Activated CD8-positive, alpha-beta T cell treated with anti-CD3 and anti-CD28 coated beads, Interleukin-2, amount 10 ng/mL, durations not matched to agents 7 days and 5 days (primary cell): Measurements from ENCODE around the gene CHTF18. TPM values are rescaled to one million over a fixed set of nuclear protein-coding genes. Genes with fewer than 3 reads are reported as not detected.

ENCODE experiments used
- ATAC-seq: fragments of 150-1000 bp; cut with Tn5 transposase; one replicate; pipeline ENCODE4 v1.10.0; 2021; ENCODE audit warnings: moderate library complexity
- CTCF ChIA-PET: fragments of 350-600 bp; sonication (Branson Sonifier 250); formaldehyde crosslinking; loops from one replicate; lab custom pipeline; 2021; ENCODE audit warnings: antibody characterized with exemption; lab: Charles Lee
- POLR2A ChIA-PET: fragments of 350-600 bp; sonication (Branson Sonifier 250); formaldehyde crosslinking; loops from one replicate; lab custom pipeline; 2021; ENCODE audit warnings: antibody characterized with exemption; lab: Charles Lee
- DNase-seq: peaks from one replicate; pipeline ENCODE4 v3.0.0-alpha.2; 2020
- H3K27ac Mint-ChIP-seq: one replicate; pipeline ENCODE4 v1.8.0; 2021; ENCODE audit warnings: mild to moderate bottlenecking, mixed read lengths
- H3K27me3 Mint-ChIP-seq: one replicate; pipeline ENCODE4 v1.8.0; 2021; ENCODE audit warnings: low read depth, mixed read lengths
- H3K36me3 Mint-ChIP-seq: one replicate; pipeline ENCODE4 v1.8.0; 2021; ENCODE audit warnings: low read depth, mixed read lengths
- H3K4me1 Mint-ChIP-seq: one replicate; pipeline ENCODE4 v1.8.0; 2021; ENCODE audit warnings: low read depth, mixed read lengths
- H3K4me3 Mint-ChIP-seq: one replicate; pipeline ENCODE4 v1.8.0; 2021; ENCODE audit warnings: mild to moderate bottlenecking, mixed read lengths
- H3K9me3 Mint-ChIP-seq: one replicate; pipeline ENCODE4 v1.8.0; 2022; ENCODE audit warnings: mixed read lengths; ENCODE audit not compliant: insufficient read depth
- total RNA-seq, 2 experiments: library from RNA; stranded (reverse); gene quantifications; one replicate each; pipeline ENCODE4 v1.2.3, GENCODE V29; 2021

Gene CHTF18
- total RNA-seq, 2 experiments from 2014 or later, result 102 to 126 TPM

DNA sequence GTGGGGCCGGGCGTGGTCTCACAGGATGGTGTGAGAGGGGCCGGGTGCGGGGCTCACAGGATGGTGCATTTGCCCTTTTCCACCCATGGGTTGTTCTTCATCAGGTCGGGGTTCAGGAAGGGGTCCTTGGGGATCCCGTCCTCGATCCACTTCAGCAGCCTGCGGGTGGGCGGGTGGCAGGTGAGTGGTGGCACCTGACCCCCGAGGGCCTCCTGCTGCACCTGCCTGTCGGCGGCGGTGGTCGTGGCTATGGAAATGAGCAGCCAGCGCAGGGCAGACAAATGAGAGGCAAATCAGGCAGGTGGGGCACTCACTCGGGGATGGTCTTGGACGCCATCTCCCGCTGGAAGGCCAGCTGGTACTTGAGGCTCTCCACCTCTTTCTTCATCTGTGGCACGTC is 10.2 kb downstream of the CHTF18 start:
- CTCF ChIA-PET, result no interaction called here
- ATAC-seq, result no peak
- Mint-ChIP-seq H3K27ac (no peak overlapping the region), H3K27me3 (no peaks in the 10 kb centered on the region), H3K9me3 (no peaks in the 10 kb centered on the region), H3K4me1 (peaks cover 8% of the 10 kb centered on the region), H3K36me3 (peaks cover 15% of the 10 kb centered on the region), H3K4me3 (no peak overlapping the region)
- DNase-seq, result no peak
- POLR2A ChIA-PET, result interaction anchor here (0.5 kb wide), 1 partner anchor 22 kb away, joined by 4 read pairs; no protein-coding TSS in a partner anchor

DNA sequence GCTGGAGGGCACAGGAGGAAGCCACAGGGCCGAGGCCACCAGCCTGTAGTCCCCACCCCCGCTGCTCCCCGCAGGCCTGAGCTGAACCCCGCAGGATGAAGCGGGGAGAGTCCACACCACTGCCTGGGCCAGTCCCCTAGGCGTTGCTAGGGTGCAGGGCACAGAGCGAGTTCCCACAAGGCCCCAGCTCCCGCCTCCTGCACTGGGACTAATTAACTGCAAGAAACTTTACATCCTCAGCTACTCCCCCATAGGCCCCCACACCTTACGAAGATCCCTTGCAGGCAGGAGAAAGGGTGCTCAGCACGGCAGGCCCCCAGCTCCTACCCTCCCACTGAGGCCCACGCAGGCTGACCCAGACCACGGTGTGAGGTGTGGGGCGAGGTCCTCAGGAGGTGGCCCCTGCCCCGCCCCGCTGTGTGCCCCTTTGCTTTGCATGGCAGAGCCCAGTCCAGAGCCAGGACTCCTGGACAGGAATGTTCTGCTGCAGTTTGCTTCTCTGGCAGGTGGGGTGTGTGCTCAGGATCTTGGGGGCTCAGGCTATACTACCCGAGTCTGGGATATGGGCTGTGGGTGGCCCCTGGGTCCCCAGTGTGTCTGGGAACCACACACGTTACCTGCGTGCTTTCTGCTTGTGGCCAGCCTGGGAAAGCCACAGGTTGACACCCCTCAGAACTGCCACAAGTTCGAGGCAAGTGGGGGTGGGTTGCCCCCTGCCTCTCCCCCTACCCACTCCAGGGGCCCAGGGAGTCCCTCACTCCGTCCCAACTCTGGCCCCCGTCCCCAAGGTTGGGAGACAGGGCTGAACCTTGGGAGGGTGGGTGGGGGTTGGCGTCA is 10.9 kb downstream of the CHTF18 start:
- DNase-seq, result no peak
- H3K27ac Mint-ChIP-seq, result no peak overlapping the region
- peaks cover 15% of the 10 kb centered on the region for H3K36me3 Mint-ChIP-seq
- H3K4me3 Mint-ChIP-seq, result no peak overlapping the region
- ChIA-PET CTCF (no interaction called here), POLR2A (interaction anchor here (0.5 kb wide), 1 partner anchor 22 kb away, joined by 4 read pairs; no protein-coding TSS in a partner anchor)
- ATAC-seq, result no peak
- no peaks in the 10 kb centered on the region for H3K9me3 Mint-ChIP-seq
- no peaks in the 10 kb centered on the region for H3K27me3 Mint-ChIP-seq
- peaks cover 8% of the 10 kb centered on the region for H3K4me1 Mint-ChIP-seq

DNA sequence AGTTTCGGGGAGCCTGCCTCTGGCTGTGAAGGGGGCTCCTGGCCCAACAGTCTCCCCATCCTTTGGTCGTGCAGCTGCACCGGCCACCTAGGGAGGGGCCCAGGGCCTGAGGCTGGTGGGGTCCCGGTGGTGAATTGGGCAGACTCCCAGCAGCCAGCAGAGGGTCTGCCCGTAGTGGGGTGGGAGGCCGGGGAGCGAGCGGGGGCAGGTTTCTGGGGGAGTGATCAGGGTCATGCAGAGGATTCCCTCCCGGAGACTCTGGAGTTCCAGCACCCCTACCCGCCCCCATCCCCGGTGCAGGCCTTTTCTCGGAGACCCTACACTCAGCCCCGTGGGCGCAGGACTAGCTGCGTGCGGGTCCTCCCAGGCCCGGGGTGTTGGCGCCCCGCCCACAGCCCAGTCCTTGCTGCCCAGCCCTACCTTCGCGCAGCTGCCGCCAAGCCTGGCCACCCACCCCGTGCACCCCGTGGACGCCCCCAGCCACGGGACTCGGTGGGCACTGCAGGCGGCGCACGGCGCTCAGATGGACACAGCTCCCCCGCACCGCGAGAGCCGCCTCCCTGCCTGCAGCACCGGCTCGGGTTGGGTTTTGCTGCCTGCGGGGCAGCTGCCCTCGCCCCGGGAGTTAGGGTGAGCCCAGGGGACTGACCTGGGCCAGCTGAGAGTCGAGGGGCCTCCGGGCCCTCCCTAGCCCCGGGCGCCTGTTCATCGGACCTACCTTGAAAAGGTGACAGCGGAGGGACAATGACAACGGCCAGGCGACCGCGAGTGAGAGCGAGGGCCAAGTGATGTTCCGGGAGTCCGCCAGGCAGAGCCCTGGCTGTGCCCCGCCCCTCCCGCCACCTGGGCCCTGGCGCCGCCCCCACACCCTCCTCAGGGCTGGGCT is 11.8 kb downstream of the CHTF18 start, which contains the start of gene GNG13:
TSS of gene GNG13 (minus strand) at position 787 of the 886 bp plus-strand sequence. CDS start 1,657 bp downstream, outside the sequence.
- Mint-ChIP-seq H3K9me3 (no peaks in the 10 kb centered on the region), H3K27ac (no peak within 1 kb of the TSS), H3K36me3 (peaks cover 15% of the 10 kb centered on the region), H3K4me3 (no peak within 1 kb of the TSS), H3K4me1 (peaks cover 8% of the 10 kb centered on the region), H3K27me3 (no peaks in the 10 kb centered on the region)
- ATAC-seq, result no peak
- CTCF ChIA-PET, result interaction anchor here (1.2 kb wide), 1 partner anchor 15 kb away, joined by 4 read pairs; no protein-coding TSS in a partner anchor
- POLR2A ChIA-PET, result interaction anchor here (0.8 to 1.1 kb wide), 2 partner anchors 15 to 509 kb away, joined by 3 to 4 read pairs; no protein-coding TSS in a partner anchor
- DNase-seq, result no peak

DNA sequence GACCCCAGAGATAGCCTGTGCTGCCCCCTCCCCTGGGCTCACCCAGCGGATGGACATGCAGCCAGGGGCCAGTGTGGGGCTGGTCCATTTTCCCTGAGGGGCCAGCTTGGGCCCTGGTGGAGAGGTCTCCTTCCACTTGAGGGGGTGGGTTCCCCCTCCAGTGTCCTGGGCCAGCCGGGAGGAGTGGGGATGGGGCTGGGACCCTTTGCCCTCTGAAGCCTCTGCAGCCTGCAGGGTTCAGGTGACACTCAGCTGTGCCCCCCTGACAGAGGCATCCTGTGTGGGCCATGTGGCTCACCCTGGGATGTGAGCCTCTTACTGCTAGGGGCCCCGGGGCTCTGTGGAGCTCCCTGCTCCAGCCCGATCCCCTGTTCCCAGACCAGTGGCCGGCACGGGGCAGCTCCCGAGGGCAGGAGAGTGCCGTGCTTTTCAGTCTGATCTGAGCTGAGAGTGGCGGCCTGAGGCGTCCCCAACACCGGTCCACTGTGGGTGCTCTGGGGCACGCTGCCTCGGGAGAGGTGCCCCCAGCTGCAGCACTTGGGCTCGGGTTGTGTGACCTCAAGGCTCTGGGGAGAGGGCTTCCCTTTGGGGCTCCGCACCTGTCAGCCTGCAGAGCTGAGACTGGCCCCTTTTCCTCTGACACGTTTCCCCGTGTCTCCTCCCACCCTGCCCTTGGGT is 12.6 kb downstream of the CHTF18 start:
- peaks cover 16% of the 10 kb centered on the region for H3K36me3 Mint-ChIP-seq
- no peak overlapping the region for H3K27ac Mint-ChIP-seq
- H3K9me3 Mint-ChIP-seq, result no peaks in the 10 kb centered on the region
- DNase-seq, result no peak
- ATAC-seq, result no peak
- H3K4me3 Mint-ChIP-seq, result no peak overlapping the region
- POLR2A ChIA-PET, result interaction anchor here (0.8 to 1.1 kb wide), 2 partner anchors 16 to 508 kb away, joined by 3 to 4 read pairs; no protein-coding TSS in a partner anchor
- CTCF ChIA-PET, result interaction anchor here (1.2 kb wide), 1 partner anchor 15 kb away, joined by 4 read pairs; no protein-coding TSS in a partner anchor
- H3K4me1 Mint-ChIP-seq, result peaks cover 8% of the 10 kb centered on the region
- no peaks in the 10 kb centered on the region for H3K27me3 Mint-ChIP-seq

DNA sequence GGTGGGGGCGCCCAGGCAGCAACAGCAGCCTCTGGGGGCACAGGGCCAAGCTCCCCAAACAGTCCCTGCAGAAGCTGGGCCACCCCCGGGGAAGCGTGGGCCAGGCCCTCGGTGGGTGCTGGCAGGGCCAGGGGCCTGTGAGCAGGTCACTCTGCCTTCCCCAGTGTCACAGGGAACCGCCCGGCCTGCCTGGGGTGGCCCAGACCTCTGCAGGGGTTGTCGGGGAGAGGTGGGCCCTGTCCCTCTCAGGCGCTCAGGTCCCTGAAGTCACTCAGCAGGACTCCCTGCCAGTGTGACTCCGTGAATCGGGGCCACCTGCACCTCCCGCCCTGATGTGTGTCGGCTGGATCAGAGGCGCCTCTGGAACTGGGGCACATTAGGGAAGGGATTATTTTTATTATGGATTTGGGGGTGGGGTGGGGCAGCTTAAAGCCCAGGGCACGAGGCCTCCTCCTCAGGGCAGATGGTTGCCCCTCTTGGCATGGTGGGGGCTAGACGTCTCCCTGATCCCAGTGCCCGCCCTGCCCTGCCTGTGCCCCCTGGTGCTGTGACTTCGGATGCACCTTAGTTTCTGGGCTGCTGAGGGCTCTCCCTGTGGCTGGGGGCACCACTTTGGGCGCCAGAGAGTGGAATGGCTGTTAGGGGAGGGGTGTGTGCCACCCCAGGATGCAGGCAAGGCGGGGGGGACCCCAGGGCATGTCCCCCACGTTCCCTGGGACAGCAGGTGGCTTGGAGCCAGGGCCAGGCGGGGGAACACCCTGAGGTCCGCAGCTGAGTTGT is 13.4 kb downstream of the CHTF18 start:
- POLR2A ChIA-PET, result interaction anchor here (1.1 kb wide), 1 partner anchor 17 kb away, joined by 4 read pairs; no protein-coding TSS in a partner anchor
- CTCF ChIA-PET, result interaction anchor here (1.2 kb wide), 1 partner anchor 16 kb away, joined by 4 read pairs; no protein-coding TSS in a partner anchor
- H3K36me3 Mint-ChIP-seq, result peaks cover 14% of the 10 kb centered on the region
- peaks cover 11% of the 10 kb centered on the region for H3K4me1 Mint-ChIP-seq
- H3K27me3 Mint-ChIP-seq, result no peaks in the 10 kb centered on the region
- H3K9me3 Mint-ChIP-seq, result no peaks in the 10 kb centered on the region
- H3K27ac Mint-ChIP-seq, result no peak overlapping the region
- H3K4me3 Mint-ChIP-seq, result no peak overlapping the region
- DNase-seq (no peak), ATAC-seq (no peak)

DNA sequence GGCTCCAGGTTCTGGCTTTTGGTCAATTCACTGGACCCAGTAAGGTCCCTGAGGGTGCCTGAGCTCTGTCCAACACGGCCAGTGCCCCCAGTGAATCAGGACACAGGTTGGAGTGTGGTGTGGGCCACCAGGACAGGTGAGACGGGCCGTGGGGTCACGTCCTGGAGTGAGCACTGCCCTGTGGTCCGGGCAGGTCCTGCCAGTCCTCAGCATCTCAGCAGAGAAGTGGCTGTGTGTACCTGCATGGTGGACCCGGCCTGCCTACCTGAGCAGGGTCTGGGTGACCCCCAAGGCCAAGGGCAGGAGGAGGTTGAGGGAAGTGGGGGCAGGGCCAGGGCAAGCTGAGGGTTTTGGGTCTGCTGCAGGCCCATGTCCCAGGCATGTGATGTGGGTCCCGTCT is 14.0 kb downstream of the CHTF18 start:
- no peak for DNase-seq
- H3K36me3 Mint-ChIP-seq, result peaks cover 10% of the 10 kb centered on the region
- no peak overlapping the region for H3K27ac Mint-ChIP-seq
- H3K27me3 Mint-ChIP-seq, result no peaks in the 10 kb centered on the region
- ATAC-seq, result no peak
- peaks cover 11% of the 10 kb centered on the region for H3K4me1 Mint-ChIP-seq
- ChIA-PET CTCF (no interaction called here), POLR2A (no interaction called here)
- no peaks in the 10 kb centered on the region for H3K9me3 Mint-ChIP-seq
- no peak overlapping the region for H3K4me3 Mint-ChIP-seq

DNA sequence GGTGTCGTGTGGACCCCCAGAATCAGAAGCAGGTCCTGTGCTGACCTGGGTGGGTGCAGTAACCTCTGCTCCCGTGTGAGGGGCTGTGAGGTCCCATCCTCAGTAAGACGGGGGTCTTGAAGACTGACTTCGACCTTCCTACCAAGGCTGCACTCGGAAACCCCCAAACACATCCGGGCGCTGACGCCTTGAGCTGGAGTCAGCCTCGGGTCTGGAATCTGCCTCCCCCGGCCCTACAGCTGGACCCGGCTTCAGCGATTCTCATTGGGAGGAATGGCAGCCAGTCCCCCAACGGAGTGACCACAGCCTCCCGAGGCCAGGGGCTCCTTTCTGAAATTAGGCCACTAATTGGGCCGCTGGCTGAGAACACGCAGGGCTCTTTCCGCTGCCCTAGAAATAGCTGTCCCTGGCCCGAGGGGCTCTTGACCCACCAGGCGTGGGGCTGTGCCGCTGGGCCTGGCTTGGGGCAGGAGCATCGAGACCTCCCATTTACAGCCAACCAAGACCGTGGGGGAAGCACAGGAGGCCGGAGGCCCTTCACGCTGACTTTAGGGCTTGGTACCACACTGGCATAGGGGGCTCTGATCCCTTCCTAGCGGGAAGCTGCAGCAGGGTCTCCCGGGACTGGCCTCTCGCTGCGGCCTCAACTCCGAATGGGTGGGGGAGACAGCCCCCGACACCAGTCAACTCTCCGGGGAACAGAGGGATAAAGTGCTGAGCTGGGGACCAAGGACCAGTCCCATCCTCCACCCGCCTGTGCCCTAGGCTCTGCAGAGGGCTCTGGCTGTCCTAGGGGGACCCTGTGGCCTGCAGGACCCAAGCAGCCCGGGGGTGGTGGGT is 14.7 kb downstream of the CHTF18 start:
- H3K4me3 Mint-ChIP-seq, result no peak overlapping the region
- H3K9me3 Mint-ChIP-seq, result no peaks in the 10 kb centered on the region
- no peak for ATAC-seq
- CTCF ChIA-PET, result interaction anchor here (0.9 kb wide), 1 partner anchor 108 kb away, joined by 3 read pairs; no protein-coding TSS in a partner anchor
- POLR2A ChIA-PET, result interaction anchor here (0.9 kb wide), 1 partner anchor 17 kb away, joined by 3 read pairs; no protein-coding TSS in a partner anchor
- no peak for DNase-seq
- no peak overlapping the region for H3K27ac Mint-ChIP-seq
- H3K27me3 Mint-ChIP-seq, result no peaks in the 10 kb centered on the region
- H3K4me1 Mint-ChIP-seq, result peaks cover 16% of the 10 kb centered on the region
- H3K36me3 Mint-ChIP-seq, result peaks cover 7% of the 10 kb centered on the region

DNA sequence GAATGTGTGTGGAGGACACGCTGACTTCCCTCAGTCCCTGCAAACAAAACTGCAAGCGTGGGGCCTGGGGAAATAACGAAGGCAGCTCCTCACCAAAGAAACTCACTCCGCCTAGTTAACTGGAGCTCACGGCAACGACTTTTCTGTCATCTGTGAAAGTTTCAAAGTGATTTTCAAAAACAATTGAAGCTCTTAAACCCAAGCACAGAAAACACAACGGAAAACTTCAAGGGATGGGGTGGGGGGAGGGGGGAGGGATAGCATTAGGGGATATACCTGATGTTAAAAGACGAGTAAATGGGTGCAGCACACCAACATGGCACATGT is 15.3 kb downstream of the CHTF18 start:
- Mint-ChIP-seq H3K27ac (no peak overlapping the region), H3K4me3 (no peak overlapping the region), H3K27me3 (no peaks in the 10 kb centered on the region), H3K4me1 (peaks cover 15% of the 10 kb centered on the region), H3K36me3 (peaks cover 5% of the 10 kb centered on the region), H3K9me3 (no peaks in the 10 kb centered on the region)
- DNase-seq, result no peak
- ChIA-PET POLR2A (interaction anchor here (0.9 kb wide), 1 partner anchor 18 kb away, joined by 3 read pairs; no protein-coding TSS in a partner anchor), CTCF (interaction anchor here (0.9 kb wide), 1 partner anchor 108 kb away, joined by 3 read pairs; no protein-coding TSS in a partner anchor)
- no peak for ATAC-seq

DNA sequence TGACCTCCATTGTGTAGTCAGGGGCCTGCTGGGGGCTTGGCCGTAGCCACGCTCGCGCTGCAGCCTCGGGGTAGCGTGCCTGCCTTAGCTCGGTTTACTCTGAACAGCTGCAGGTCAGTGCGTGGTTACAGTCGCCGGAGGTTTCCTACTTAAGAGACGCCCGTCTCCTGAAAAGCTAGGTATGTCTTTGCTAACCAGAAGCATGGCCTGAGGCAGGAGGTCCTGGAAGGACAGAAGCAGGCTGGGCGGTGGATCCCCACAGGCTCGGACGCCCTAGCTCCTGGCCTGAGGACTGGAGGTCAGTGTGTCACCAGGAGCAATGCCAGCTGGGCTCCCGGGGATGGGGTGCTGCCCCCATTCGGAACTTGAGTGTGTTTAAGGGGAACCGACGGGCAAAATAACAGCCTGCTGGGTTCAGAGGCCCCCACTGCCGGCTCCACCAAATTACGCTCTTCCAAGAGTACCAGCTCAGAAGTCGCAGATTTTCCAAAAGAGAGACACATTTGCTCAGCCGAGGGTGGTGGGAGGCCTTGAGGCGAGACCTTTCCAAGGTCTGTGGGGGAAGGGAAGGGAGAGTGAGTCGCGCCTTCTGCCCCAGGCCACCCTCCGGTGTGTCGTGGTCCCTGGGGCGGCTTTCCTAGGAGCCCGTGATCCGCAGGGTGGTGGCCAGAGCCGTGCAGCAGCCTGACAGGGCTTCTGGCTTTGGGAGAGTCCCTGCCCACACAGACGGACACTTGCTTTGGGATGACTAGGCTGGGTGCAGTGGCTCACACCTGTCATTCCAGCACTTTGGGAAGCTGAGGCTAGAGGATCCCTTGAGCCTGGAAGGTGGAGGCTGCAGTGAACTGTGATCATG is 16.0 kb downstream of the CHTF18 start:
- Mint-ChIP-seq H3K4me1 (peaks cover 14% of the 10 kb centered on the region), H3K9me3 (no peaks in the 10 kb centered on the region), H3K27ac (no peak overlapping the region), H3K36me3 (peaks cover 5% of the 10 kb centered on the region), H3K4me3 (no peak overlapping the region), H3K27me3 (no peaks in the 10 kb centered on the region)
- no peak for DNase-seq
- POLR2A ChIA-PET, result interaction anchor here (0.9 kb wide), 1 partner anchor 19 kb away, joined by 3 read pairs; no protein-coding TSS in a partner anchor
- CTCF ChIA-PET, result interaction anchor here (0.9 kb wide), 1 partner anchor 109 kb away, joined by 3 read pairs; no protein-coding TSS in a partner anchor
- no peak for ATAC-seq
